ENCODE results near the gene MAD2L2. TPM values are rescaled to one million over a fixed set of nuclear protein-coding genes. Genes with fewer than 3 reads are reported as not detected.

The MAD2L2 gene
- total RNA-seq, 1 experiment from 2014 or later: 93.8 TPM

- TF ChIP-seq EZH2phosphoT487 (IDR thresholded peaks at IDR 0.05; ENCODE audit: borderline replicate concordance) (no peak), SP1 (IDR thresholded peaks at IDR 0.05; ENCODE audit: low read depth) (no peak)
Measured at GRCh38 chr1:11706292-11706691, 25.3 kb upstream of the MAD2L2 start (continued).

- intact Hi-C loops (cut with micrococcal nuclease): no loop called here
- POLR2A ChIA-PET: no interaction called here
Measured at GRCh38 chr1:11705596-11705995, 24.6 kb upstream of the MAD2L2 start.

More at GRCh38 chr1:11705596-11705995, 24.6 kb upstream of the MAD2L2 start:
- no peak overlapping the region for H3K4me2 ChIP-seq (ENCODE audit: low read length)
- H3K4me3 ChIP-seq (replicated peaks in 1 of 2; ENCODE audit: low read depth in 1 of 2, low read length in 2 of 2): no peak overlapping the region
- DNase-seq (ENCODE audit: low read depth, low spot score) (no peak), ATAC-seq (no peak)
- H3K4me1 ChIP-seq (ENCODE audit: control insufficient read depth in 1 of 2, insufficient read depth in 2 of 2, low read length in 2 of 2): peaks cover 16 to 21% of the 10 kb centered on the region in 2 experiments
- H3K9me3 ChIP-seq (ENCODE audit: control insufficient read depth in 1 of 2, insufficient read depth in 1 of 2, low read depth in 1 of 2, low read length in 2 of 2): no peaks in the 10 kb centered on the region
- CTCF ChIA-PET: no interaction called here
- H3K9ac ChIP-seq (ENCODE audit: low read length): no peak overlapping the region
- no TSS peak for BruUV-seq (replicated peaks)
- H3K27ac ChIP-seq (ENCODE audit: low read depth, low read length): no peak overlapping the region
- no peak overlapping the region for H2AFZ ChIP-seq (ENCODE audit: low read depth, low read length, poor library complexity, severe bottlenecking)
- no peaks in the 10 kb centered on the region for H3K9me2 ChIP-seq (ENCODE audit: insufficient read depth)
- H3K27me3 ChIP-seq (ENCODE audit: insufficient read depth, low read length): no peaks in the 10 kb centered on the region
- H4K20me1 ChIP-seq (ENCODE audit: insufficient read depth): no peaks in the 10 kb centered on the region
- no peaks in the 10 kb centered on the region for H3K79me2 ChIP-seq (ENCODE audit: insufficient read depth, low read length)
- no peaks in the 10 kb centered on the region for H3K36me3 ChIP-seq (ENCODE audit: control insufficient read depth in 1 of 2, insufficient read depth in 2 of 2, low read length in 2 of 2)
- RAD21 ChIA-PET (ENCODE audit: low non-redundant PET in 1 of 2, low total read pairs in 2 of 2, uncharacterized antibody in 2 of 2, unreplicated experiment in 2 of 2): no interaction called here
- TF ChIP-seq POLR2A (IDR thresholded peaks at IDR 0.05; ENCODE audit: borderline replicate concordance, extremely low read depth, insufficient read depth, insufficient read length) (no peak), SRF (IDR thresholded peaks at IDR 0.05; ENCODE audit: low read depth) (no peak), CEBPB (IDR thresholded peaks at IDR 0.05; ENCODE audit: low read depth) (no peak), CTCF (IDR thresholded peaks at IDR 0.05 in 2 of 3, conservative IDR thresholded peaks at IDR 0.05 in 1 of 3; ENCODE audit: borderline replicate concordance in 1 of 3, insufficient read depth in 1 of 3, low read depth in 2 of 3, low read length in 2 of 3) (no peak), ATF3 (IDR thresholded peaks at IDR 0.05) (no peak), CBX3 (IDR thresholded peaks at IDR 0.05; ENCODE audit: low read depth) (no peak), REST (IDR thresholded peaks at IDR 0.05; ENCODE audit: low read depth) (no peak), YY1 (IDR thresholded peaks at IDR 0.05; ENCODE audit: extremely low read depth, insufficient replicate concordance, low read depth, low read length) (no peak), ZBTB33 (IDR thresholded peaks at IDR 0.05; ENCODE audit: extremely low read depth, insufficient replicate concordance, low read length) (no peak)

Measured in HCT116 (cell line).